Mesodermal cell (in vitro differentiated cells): ENCODE data around the gene KIF25.
"Not testable (repeated sequence)": the region's sequence is repeated elsewhere in the genome, so short reads cannot be mapped to it uniquely, and the experiment has no call there.

Source experiments
- H3K27ac ChIP-seq: 2 replicates; pipeline ENCODE4 v1.7.0; 2013; ENCODE audit warnings: mild to moderate bottlenecking, low read depth, low read length, moderate library complexity; ENCODE audit not compliant: severe bottlenecking
- H3K36me3 ChIP-seq: 2 replicates; pipeline ENCODE4 v1.7.1; 2013; ENCODE audit warnings: mild to moderate bottlenecking, low read length, moderate library complexity; ENCODE audit not compliant: control insufficient read depth, insufficient read depth
- H3K4me1 ChIP-seq: one replicate; pipeline ENCODE4 v1.7.1; 2013; ENCODE audit warnings: mild to moderate bottlenecking, low read length; ENCODE audit not compliant: insufficient read depth, control insufficient read depth, poor library complexity, severe bottlenecking
- H3K4me3 ChIP-seq: 2 replicates; pipeline ENCODE4 v1.7.0; 2013; ENCODE audit warnings: low read length, control low read depth, mild to moderate bottlenecking; ENCODE audit not compliant: insufficient read depth, poor library complexity, severe bottlenecking; ENCODE audit errors: extremely low read depth
- H3K9me3 ChIP-seq: 2 replicates; pipeline ENCODE4 v1.7.1; 2013; ENCODE audit warnings: mild to moderate bottlenecking, low read length, moderate library complexity; ENCODE audit not compliant: control insufficient read depth
- WGBS, 2 experiments: methylation state at CpG; one replicate each; pipeline ENCODE4 v1.1.5; 2013; ENCODE audit warnings: missing lambda C conversion rate in 2 of 2; ENCODE audit not compliant: insufficient coverage in 2 of 2; 5-methylcytosine and 5-hydroxymethylcytosine counted together

The KIF25 gene

GRCh38 chr6:168073937-168074730 lies 76.7 kb downstream of the KIF25 start:
- 85 to 91% methylated on average over 7 to 13 of the region's 13 CpGs for WGBS, 2 experiments
- Histone ChIP-seq H3K4me3 (no peak overlapping the region), H3K36me3 (no peaks in the 10 kb centered on the region), H3K4me1 (no peaks in the 10 kb centered on the region), H3K27ac (no peak overlapping the region), H3K9me3 (no peaks in the 10 kb centered on the region)

GRCh38 chr6:168075216-168075615 lies 77.7 kb downstream of the KIF25 start:
- 87 to 93% methylated on average over 8 to 12 of the region's 13 CpGs for WGBS, 2 experiments
- no peak overlapping the region for H3K27ac ChIP-seq
- H3K36me3 ChIP-seq = no peaks in the 10 kb centered on the region

GRCh38 chr6:168075787-168076202 lies 78.3 kb downstream of the KIF25 start:
- H3K9me3 ChIP-seq = no peaks in the 10 kb centered on the region
- 91 to 92% methylated on average over 33 to 34 of the region's 34 CpGs for WGBS, 2 experiments

More at GRCh38 chr6:168075216-168075615, 77.7 kb downstream of the KIF25 start:
- Histone ChIP-seq H3K4me3 (no peak overlapping the region), H3K4me1 (no peaks in the 10 kb centered on the region), H3K9me3 (no peaks in the 10 kb centered on the region)

GRCh38 chr6:168077401-168077800 lies 79.9 kb downstream of the KIF25 start:
- not testable (repeated sequence) for H3K4me3 ChIP-seq, H3K9me3 ChIP-seq, H3K27ac ChIP-seq, H3K36me3 ChIP-seq, H3K4me1 ChIP-seq
- 94 to 97% methylated on average over 7 of the region's 7 CpGs for WGBS, 2 experiments

More at GRCh38 chr6:168075787-168076202, 78.3 kb downstream of the KIF25 start:
- no peak overlapping the region for H3K4me3 ChIP-seq
- H3K36me3 ChIP-seq = no peaks in the 10 kb centered on the region
- H3K27ac ChIP-seq = no peak overlapping the region
- H3K4me1 ChIP-seq = no peaks in the 10 kb centered on the region

- H3K36me3 ChIP-seq = no peaks in the 10 kb centered on the region
- H3K4me3 ChIP-seq = no peak overlapping the region
- WGBS, 2 experiments = 84 to 88% methylated on average over 13 to 15 of the region's 21 CpGs
- no peaks in the 10 kb centered on the region for H3K9me3 ChIP-seq
- H3K4me1 ChIP-seq = no peaks in the 10 kb centered on the region
- H3K27ac ChIP-seq = no peak overlapping the region
Observed at GRCh38 chr6:168078175-168078942, 80.9 kb downstream of the KIF25 start.

GRCh38 chr6:168078943-168079405 lies 81.5 kb downstream of the KIF25 start, which contains the start of gene FRMD1:
Gene FRMD1 (minus strand): TSS chr6:168079212. CDS start chr6:168079094, 118 bp downstream.
- WGBS, 2 experiments = 92 to 94% methylated on average over 16 to 20 of the region's 21 CpGs
- Histone ChIP-seq H3K36me3 (no peaks in the 10 kb centered on the region), H3K27ac (no peak within 1 kb of the TSS)

GRCh38 chr6:168080393-168081077 lies 83.1 kb downstream of the KIF25 start:
- Histone ChIP-seq H3K4me3 (no peak overlapping the region), H3K9me3 (no peaks in the 10 kb centered on the region), H3K27ac (no peak overlapping the region), H3K4me1 (no peaks in the 10 kb centered on the region), H3K36me3 (no peaks in the 10 kb centered on the region)
- WGBS, 2 experiments = 85 to 89% methylated on average over 11 to 14 of the region's 24 CpGs

More at GRCh38 chr6:168078943-168079405, 81.5 kb downstream of the KIF25 start, which contains the start of gene FRMD1:
- no peak within 1 kb of the TSS for H3K4me3 ChIP-seq
- no peaks in the 10 kb centered on the region for H3K9me3 ChIP-seq
- no peaks in the 10 kb centered on the region for H3K4me1 ChIP-seq

- WGBS, 2 experiments = 90 to 95% methylated on average over 21 to 24 of the region's 26 CpGs
- H3K4me3 ChIP-seq = no peak overlapping the region
- H3K27ac ChIP-seq = no peak overlapping the region
- H3K4me1 ChIP-seq = no peaks in the 10 kb centered on the region
- no peaks in the 10 kb centered on the region for H3K36me3 ChIP-seq
- no peaks in the 10 kb centered on the region for H3K9me3 ChIP-seq
Observed at GRCh38 chr6:168081858-168082546, 84.5 kb downstream of the KIF25 start.

- Histone ChIP-seq H3K4me3 (no peak overlapping the region), H3K36me3 (no peaks in the 10 kb centered on the region), H3K4me1 (peaks cover 4% of the 10 kb centered on the region), H3K27ac (no peak overlapping the region), H3K9me3 (no peaks in the 10 kb centered on the region)
- 78% methylated on average over 12 to 15 of the region's 17 CpGs for WGBS, 2 experiments
Observed at GRCh38 chr6:168082860-168083513, 85.5 kb downstream of the KIF25 start.
